PFSK-1 (cell line): ENCODE measurements around the gene PHLPP1.
A peak's percentile ranks its signal among the peaks of the same experiment; 100 is the strongest.

Experiments
- FOXP2 ChIP-seq: optimal IDR thresholded peaks from 2 replicates; pipeline ENCODE3; 2011; ENCODE audit warnings: borderline replicate concordance, control low read depth, inconsistent platforms; ENCODE audit not compliant: insufficient read depth; ENCODE audit errors: extremely low read length, extremely low read depth
- POLR2AphosphoS5 ChIP-seq: IDR thresholded peaks from 2 replicates; pipeline ENCODE4 v1.6.1; 2012; ENCODE audit warnings: low read depth, mild to moderate bottlenecking, control low read depth, low read length, moderate library complexity
- SIN3A ChIP-seq: IDR thresholded peaks from 2 replicates; pipeline ENCODE4 v1.6.1; 2012; ENCODE audit warnings: mild to moderate bottlenecking, low read length, moderate library complexity, borderline replicate concordance; ENCODE audit not compliant: insufficient read depth
- TAF1 ChIP-seq: IDR thresholded peaks from 2 replicates; pipeline ENCODE4 v1.6.1; 2012; ENCODE audit warnings: low read length, control low read depth, borderline replicate concordance; ENCODE audit not compliant: insufficient read depth
- TF ChIP-seq, protein P1 (sequence below), 2 experiments: IDR thresholded peaks; 2 replicates each; pipeline versions ENCODE4 v1.6.1 to v1.8.0; 2011 to 2012; ENCODE audit warnings: low read depth in 2 of 2, low read length in 2 of 2, control low read depth in 1 of 2, inconsistent platforms in 1 of 2, mild to moderate bottlenecking in 1 of 2, moderate library complexity in 1 of 2; ENCODE audit not compliant: insufficient read depth in 1 of 2

DNA sequence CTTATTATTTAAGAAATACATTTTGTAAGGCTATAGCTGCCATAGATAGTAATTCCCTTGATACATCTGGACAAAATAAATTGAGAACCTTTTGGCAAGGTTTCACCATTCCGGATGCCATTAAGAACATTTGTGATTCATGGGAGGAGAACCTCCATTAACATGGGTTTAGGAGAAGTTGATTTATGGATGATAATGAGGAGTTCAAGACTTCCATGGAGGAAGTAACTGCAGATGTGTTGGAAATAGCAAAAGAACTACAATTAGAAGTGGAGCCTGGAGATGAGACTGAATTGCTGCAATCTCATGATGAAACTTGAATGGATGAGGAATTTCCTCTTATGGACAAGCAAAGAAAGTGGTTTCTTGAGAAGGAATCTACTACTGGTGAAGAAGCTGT is 17.3 kb downstream of the PHLPP1 start:
- no peak for TF ChIP-seq POLR2AphosphoS5
- peak; percentile 31; the same call in 1 of the 2 replicates for TF ChIP-seq TAF1
- TF ChIP-seq, protein P1, sequence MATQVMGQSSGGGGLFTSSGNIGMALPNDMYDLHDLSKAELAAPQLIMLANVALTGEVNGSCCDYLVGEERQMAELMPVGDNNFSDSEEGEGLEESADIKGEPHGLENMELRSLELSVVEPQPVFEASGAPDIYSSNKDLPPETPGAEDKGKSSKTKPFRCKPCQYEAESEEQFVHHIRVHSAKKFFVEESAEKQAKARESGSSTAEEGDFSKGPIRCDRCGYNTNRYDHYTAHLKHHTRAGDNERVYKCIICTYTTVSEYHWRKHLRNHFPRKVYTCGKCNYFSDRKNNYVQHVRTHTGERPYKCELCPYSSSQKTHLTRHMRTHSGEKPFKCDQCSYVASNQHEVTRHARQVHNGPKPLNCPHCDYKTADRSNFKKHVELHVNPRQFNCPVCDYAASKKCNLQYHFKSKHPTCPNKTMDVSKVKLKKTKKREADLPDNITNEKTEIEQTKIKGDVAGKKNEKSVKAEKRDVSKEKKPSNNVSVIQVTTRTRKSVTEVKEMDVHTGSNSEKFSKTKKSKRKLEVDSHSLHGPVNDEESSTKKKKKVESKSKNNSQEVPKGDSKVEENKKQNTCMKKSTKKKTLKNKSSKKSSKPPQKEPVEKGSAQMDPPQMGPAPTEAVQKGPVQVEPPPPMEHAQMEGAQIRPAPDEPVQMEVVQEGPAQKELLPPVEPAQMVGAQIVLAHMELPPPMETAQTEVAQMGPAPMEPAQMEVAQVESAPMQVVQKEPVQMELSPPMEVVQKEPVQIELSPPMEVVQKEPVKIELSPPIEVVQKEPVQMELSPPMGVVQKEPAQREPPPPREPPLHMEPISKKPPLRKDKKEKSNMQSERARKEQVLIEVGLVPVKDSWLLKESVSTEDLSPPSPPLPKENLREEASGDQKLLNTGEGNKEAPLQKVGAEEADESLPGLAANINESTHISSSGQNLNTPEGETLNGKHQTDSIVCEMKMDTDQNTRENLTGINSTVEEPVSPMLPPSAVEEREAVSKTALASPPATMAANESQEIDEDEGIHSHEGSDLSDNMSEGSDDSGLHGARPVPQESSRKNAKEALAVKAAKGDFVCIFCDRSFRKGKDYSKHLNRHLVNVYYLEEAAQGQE (IDR thresholded peaks at IDR 0.05; ENCODE audit: insufficient read depth in 1 of 2, low read depth in 2 of 2, low read length in 2 of 2): no peak
- TF ChIP-seq SIN3A: no peak
- no peak for TF ChIP-seq FOXP2
